Neural progenitor cell (in vitro differentiated cells): ENCODE data around the gene KIFC3. TPM values are rescaled to one million over a fixed set of nuclear protein-coding genes. Genes with fewer than 3 reads are reported as not detected.
A peak's percentile ranks its signal among the peaks of the same experiment; 100 is the strongest.
"Not testable (repeated sequence)": the region's sequence is repeated elsewhere in the genome, so short reads cannot be mapped to it uniquely, and the experiment has no call there.

ENCODE experiments used
- DNase-seq: peaks from one replicate; pipeline ENCODE4 v3.0.0-alpha.2; 2016; ENCODE audit warnings: low spot score
- H2AFZ ChIP-seq: fragments of 200-600 bp; sonication (generic); replicated peaks from 2 replicates; pipeline ENCODE4 v1.6.1; 2016; ENCODE audit warnings: antibody characterized with exemption
- H3F3A ChIP-seq: fragments of 200-600 bp; sonication (generic); 2 replicates; pipeline ENCODE4 v1.6.1; 2016; ENCODE audit warnings: antibody characterized with exemption, low read depth
- H3K27ac ChIP-seq: fragments of 200-600 bp; sonication (generic); 2 replicates; pipeline ENCODE4 v1.5.1; 2016; ENCODE audit warnings: mild to moderate bottlenecking
- H3K27me3 ChIP-seq: fragments of 200-600 bp; sonication (generic); 2 replicates; pipeline ENCODE4 v1.6.1; 2016; ENCODE audit warnings: mild to moderate bottlenecking, moderate library complexity
- H3K36me3 ChIP-seq: fragments of 200-600 bp; sonication (generic); 2 replicates; pipeline ENCODE4 v1.5.1; 2016
- H3K4me1 ChIP-seq: fragments of 200-600 bp; sonication (generic); 2 replicates; pipeline ENCODE4 v1.6.1; 2016; ENCODE audit warnings: mixed run types
- H3K4me2 ChIP-seq: fragments of 200-600 bp; sonication (generic); 2 replicates; pipeline ENCODE4 v1.6.1; 2016
- H3K4me3 ChIP-seq: fragments of 200-600 bp; sonication (generic); 2 replicates; pipeline ENCODE4 v1.5.1; 2016
- H3K79me2 ChIP-seq: fragments of 200-600 bp; sonication (generic); 2 replicates; pipeline ENCODE4 v1.6.1; 2016; ENCODE audit warnings: low read depth
- H3K9ac ChIP-seq: fragments of 200-600 bp; sonication (generic); 2 replicates; pipeline ENCODE4 v1.6.1; 2016
- H3K9me3 ChIP-seq: fragments of 200-600 bp; sonication (generic); 2 replicates; pipeline ENCODE4 v1.5.1; 2016; ENCODE audit warnings: low read depth
- H4K20me1 ChIP-seq: fragments of 200-600 bp; sonication (generic); 2 replicates; pipeline ENCODE4 v1.6.1; 2016; ENCODE audit warnings: low read depth
- H3K27ac Mint-ChIP-seq: 3 replicates; pipeline ENCODE4 v1.8.0; 2021; ENCODE audit warnings: mixed read lengths
- H3K27me3 Mint-ChIP-seq: 2 replicates; pipeline ENCODE4 v1.8.0; 2022; ENCODE audit warnings: low read depth, mild to moderate bottlenecking, inconsistent platforms, moderate library complexity, mixed read lengths; ENCODE audit not compliant: insufficient read depth
- H3K36me3 Mint-ChIP-seq: 3 replicates; pipeline ENCODE4 v1.8.0; 2021; ENCODE audit warnings: mixed read lengths
- H3K4me1 Mint-ChIP-seq: 3 replicates; pipeline ENCODE4 v1.8.0; 2021; ENCODE audit warnings: mixed read lengths
- H3K4me3 Mint-ChIP-seq: 3 replicates; pipeline ENCODE4 v1.8.0; 2021; ENCODE audit warnings: mild to moderate bottlenecking, moderate library complexity, mixed read lengths
- H3K9me3 Mint-ChIP-seq: 3 replicates; pipeline ENCODE4 v1.8.0; 2020; ENCODE audit warnings: mixed read lengths
- CTCF ChIP-seq: fragments of 200-600 bp; sonication (generic); IDR thresholded peaks from 2 replicates; pipeline ENCODE4 v1.5.1; 2017; ENCODE audit warnings: antibody characterized with exemption, mild to moderate bottlenecking
- EZH2 ChIP-seq: fragments of 200-600 bp; sonication (generic); IDR thresholded peaks from 2 replicates; pipeline ENCODE4 v1.6.1; 2017; ENCODE audit warnings: antibody characterized with exemption, mild to moderate bottlenecking, moderate library complexity
- EZH2phosphoT487 ChIP-seq: fragments of 200-600 bp; sonication (generic); IDR thresholded peaks from 2 replicates; pipeline ENCODE4 v1.6.1; 2017; ENCODE audit warnings: antibody characterized with exemption
- total RNA-seq: library from RNA; depleted of rRNA; stranded (reverse); fragments of >200 nt; gene quantifications from 2 replicates; pipeline ENCODE4 v1.2.3, GENCODE V29; 2015; ENCODE audit warnings: low replicate concordance

The KIFC3 gene
- total RNA-seq, 1 donor from 2014 or later = 0.28 TPM

- TF ChIP-seq EZH2phosphoT487 (no peak), EZH2 (no peak), CTCF (no peak)
- no peak overlapping the region for H3K4me2 ChIP-seq
- H3K4me1 ChIP-seq = no peaks in the 10 kb centered on the region
- H3K9ac ChIP-seq = no peak overlapping the region
- H3K36me3 ChIP-seq = no peaks in the 10 kb centered on the region
- no peaks in the 10 kb centered on the region for H3K79me2 ChIP-seq
- Mint-ChIP-seq H3K27me3 (peaks cover 6% of the 10 kb centered on the region), H3K36me3 (no peaks in the 10 kb centered on the region), H3K27ac (peak overlapping the region; percentile 4), H3K4me1 (peaks cover 3% of the 10 kb centered on the region), H3K9me3 (no peaks in the 10 kb centered on the region), H3K4me3 (no peak overlapping the region)
- H3F3A ChIP-seq = no peaks in the 10 kb centered on the region
- DNase-seq = no peak
- H3K27ac ChIP-seq = no peak overlapping the region
- no peak overlapping the region for H3K4me3 ChIP-seq
- H4K20me1 ChIP-seq = no peaks in the 10 kb centered on the region
- H3K9me3 ChIP-seq = no peaks in the 10 kb centered on the region
- no peak overlapping the region for H2AFZ ChIP-seq
- no peaks in the 10 kb centered on the region for H3K27me3 ChIP-seq
Observed at GRCh38 chr16:57783116-57783515, 19.2 kb downstream of the KIFC3 start.

DNA sequence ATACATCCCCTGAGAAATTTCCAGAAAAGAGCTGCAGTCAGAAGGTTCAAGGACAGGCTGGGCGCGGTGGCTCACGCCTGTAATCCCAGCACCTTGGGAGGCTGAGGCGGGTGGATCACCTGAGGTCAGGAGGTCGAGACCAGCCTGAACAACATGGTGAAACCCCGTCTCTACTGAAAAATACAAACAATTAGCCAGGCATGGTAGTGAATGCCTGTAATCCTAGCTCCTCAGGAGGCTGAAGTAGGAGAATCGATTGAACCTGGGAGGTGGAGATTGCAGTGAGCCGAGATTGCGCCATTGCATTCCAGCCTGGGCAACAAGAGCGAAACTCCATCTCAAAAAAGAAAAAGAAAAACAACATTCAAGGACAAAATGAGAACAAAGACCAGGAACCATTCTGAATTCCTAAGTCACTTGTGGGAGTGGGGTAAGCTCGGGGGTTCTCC is 19.7 kb downstream of the KIFC3 start:
- not testable (repeated sequence) for H3K9ac ChIP-seq, H3K27me3 Mint-ChIP-seq

DNA sequence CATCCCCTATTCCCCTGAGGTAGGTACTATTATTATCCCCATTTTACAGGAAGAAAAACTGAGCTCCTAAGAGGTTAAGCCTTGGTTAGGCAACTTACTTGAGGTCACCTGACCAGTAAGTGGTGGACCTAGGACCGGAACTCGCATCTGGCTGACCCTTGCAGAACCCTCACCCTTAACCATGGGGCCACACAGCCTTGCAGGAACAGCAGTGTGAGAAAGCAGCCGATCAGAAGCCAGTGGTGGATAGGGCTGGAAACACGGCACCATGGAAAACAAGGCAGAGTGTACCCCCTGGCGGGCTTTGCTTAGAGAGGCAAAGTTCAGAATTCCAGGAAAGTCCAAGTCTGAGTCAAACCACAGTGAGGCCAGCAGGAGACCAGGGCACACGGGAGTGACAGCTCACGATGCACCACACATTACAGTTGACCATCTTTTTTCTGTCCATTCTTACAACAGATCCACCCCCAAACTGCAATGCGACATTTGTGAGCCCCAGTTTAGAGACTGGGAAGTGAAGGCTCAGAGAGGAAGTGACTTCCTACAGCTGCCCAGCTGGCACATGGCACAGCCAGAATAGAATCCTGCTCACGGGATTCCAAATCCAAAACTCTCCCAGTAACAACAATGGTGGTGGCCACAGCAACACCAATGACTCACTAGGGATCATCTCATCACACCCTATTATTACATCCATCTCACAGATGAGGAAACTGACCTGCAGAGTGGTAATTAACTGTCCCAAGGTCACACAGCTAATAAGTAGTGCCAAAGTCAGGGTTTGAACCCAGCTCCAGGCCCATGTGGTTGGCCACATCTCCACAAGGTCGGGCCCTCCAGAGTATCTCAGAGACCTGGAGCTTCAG is 20.3 kb downstream of the KIFC3 start:
- Histone ChIP-seq H3K27ac (no peak overlapping the region), H3K4me1 (no peaks in the 10 kb centered on the region), H3K9me3 (no peaks in the 10 kb centered on the region), H3K9ac (no peak overlapping the region), H2AFZ (no peak overlapping the region), H3K79me2 (no peaks in the 10 kb centered on the region), H3K36me3 (no peaks in the 10 kb centered on the region), H3F3A (no peaks in the 10 kb centered on the region), H3K4me3 (no peak overlapping the region), H4K20me1 (no peaks in the 10 kb centered on the region), H3K27me3 (no peaks in the 10 kb centered on the region), H3K4me2 (no peak overlapping the region)
- Mint-ChIP-seq H3K9me3 (no peaks in the 10 kb centered on the region), H3K4me3 (no peak overlapping the region), H3K27ac (peak overlapping the region; percentile 43), H3K36me3 (no peaks in the 10 kb centered on the region), H3K4me1 (peaks cover 3% of the 10 kb centered on the region), H3K27me3 (peaks cover 6% of the 10 kb centered on the region)
- DNase-seq = no peak
- TF ChIP-seq EZH2phosphoT487 (no peak), EZH2 (no peak), CTCF (no peak)

More for the DNA sequence above, 19.7 kb downstream of the KIFC3 start:
- not testable (repeated sequence) for H3K4me1 Mint-ChIP-seq, H3K27me3 ChIP-seq, H3F3A ChIP-seq, H3K27ac ChIP-seq, DNase-seq, H3K4me2 ChIP-seq, H3K4me3 Mint-ChIP-seq, H3K36me3 ChIP-seq, H4K20me1 ChIP-seq, H3K4me1 ChIP-seq, H2AFZ ChIP-seq, H3K79me2 ChIP-seq, H3K9me3 Mint-ChIP-seq, H3K4me3 ChIP-seq, H3K36me3 Mint-ChIP-seq, H3K9me3 ChIP-seq
- peak overlapping the region; percentile 43 for H3K27ac Mint-ChIP-seq

DNA sequence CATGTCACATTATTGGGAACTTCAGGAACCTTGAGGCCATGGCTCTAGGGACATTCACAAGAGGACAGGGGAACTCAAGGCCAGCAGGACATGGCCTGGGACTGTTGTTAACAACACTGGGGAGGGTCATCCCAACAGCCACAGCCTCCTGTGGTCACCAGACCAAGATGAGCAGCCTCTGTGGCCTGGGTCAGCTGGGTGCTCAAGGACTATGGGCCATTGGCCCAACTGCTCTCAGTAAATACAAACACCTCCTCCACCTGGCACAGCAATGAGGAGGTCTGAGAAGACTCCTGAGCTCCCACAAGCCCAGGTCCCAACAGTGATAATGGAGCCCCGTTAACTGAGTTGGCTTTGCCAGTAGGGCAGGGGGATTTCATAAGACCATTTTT is 20.9 kb downstream of the KIFC3 start:
- peaks cover 6% of the 10 kb centered on the region for H3F3A ChIP-seq
- H3K4me1 Mint-ChIP-seq = peaks cover 4% of the 10 kb centered on the region
- H3K27me3 Mint-ChIP-seq = peaks cover 8% of the 10 kb centered on the region
- peaks cover under 1% of the 10 kb centered on the region for H3K4me1 ChIP-seq
- no peaks in the 10 kb centered on the region for H3K79me2 ChIP-seq
- H3K27ac ChIP-seq = no peak overlapping the region
- no peak for DNase-seq
- H2AFZ ChIP-seq = no peak overlapping the region
- TF ChIP-seq CTCF (no peak), EZH2phosphoT487 (no peak), EZH2 (no peak)
- H3K9me3 Mint-ChIP-seq = no peaks in the 10 kb centered on the region
- H3K9me3 ChIP-seq = no peaks in the 10 kb centered on the region
- no peak overlapping the region for H3K4me2 ChIP-seq
- no peaks in the 10 kb centered on the region for H3K27me3 ChIP-seq
- H3K4me3 Mint-ChIP-seq = no peak overlapping the region
- H3K9ac ChIP-seq = no peak overlapping the region
- H3K4me3 ChIP-seq = no peak overlapping the region
- no peak overlapping the region for H3K27ac Mint-ChIP-seq
- H3K36me3 Mint-ChIP-seq = no peaks in the 10 kb centered on the region
- no peaks in the 10 kb centered on the region for H3K36me3 ChIP-seq
- H4K20me1 ChIP-seq = no peaks in the 10 kb centered on the region

DNA sequence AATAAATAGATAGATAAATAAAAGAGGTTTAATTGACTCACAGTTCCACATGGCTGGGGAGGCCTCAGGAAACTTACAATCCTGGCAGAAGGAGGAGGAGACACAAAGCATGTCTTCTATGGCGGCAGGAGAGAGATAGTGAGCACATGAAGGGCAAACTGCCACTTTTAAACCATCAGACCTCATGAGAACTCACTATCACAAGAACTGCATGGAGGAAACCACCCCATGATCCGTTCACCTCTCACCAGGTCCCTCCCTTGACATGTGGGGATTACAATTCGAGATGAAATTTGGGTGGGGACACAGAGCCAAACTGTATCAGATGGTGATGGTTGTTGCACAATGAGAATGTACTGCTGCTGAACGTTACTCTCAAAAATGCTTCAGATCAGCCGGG is 22.5 kb downstream of the KIFC3 start:
- H3K36me3 ChIP-seq, H3K27me3 Mint-ChIP-seq, H3K9ac ChIP-seq, H4K20me1 ChIP-seq, H2AFZ ChIP-seq, H3K27ac ChIP-seq, H3K27ac Mint-ChIP-seq, H3K27me3 ChIP-seq, H3K4me3 ChIP-seq, H3K4me3 Mint-ChIP-seq, H3K36me3 Mint-ChIP-seq, H3K79me2 ChIP-seq, H3K9me3 Mint-ChIP-seq, H3K4me2 ChIP-seq, DNase-seq, H3K9me3 ChIP-seq: not testable (repeated sequence)
- H3K4me1 Mint-ChIP-seq = peaks cover 19% of the 10 kb centered on the region
- H3K4me1 ChIP-seq = peaks cover 11% of the 10 kb centered on the region
- peaks cover 20% of the 10 kb centered on the region for H3F3A ChIP-seq
